GM23338 (cell line): ENCODE data around the gene SLC23A2.

Experiments used
- POLR2AphosphoS5 ChIP-seq: IDR thresholded peaks from 2 replicates; pipeline ENCODE4 v1.6.1; 2016; ENCODE audit warnings: antibody characterized with exemption, low read depth
- ZNF331 ChIP-seq: fragments of 250-450 bp; sonication (Bioruptor Pico); IDR thresholded peaks from 2 replicates; pipeline ENCODE4 v1.5.0; 2020; ENCODE audit warnings: low read depth, mild to moderate bottlenecking, moderate library complexity
- TF ChIP-seq, protein P1 (sequence below), 2 experiments: fragments of 200-600 bp in 1 of 2; sonication (generic) in 1 of 2; conservative IDR thresholded peaks; 2 replicates each; pipeline versions ENCODE4 v1.5.1 to v1.6.1; 2016 to 2017; ENCODE audit warnings: antibody characterized with exemption in 2 of 2, low read depth in 2 of 2, mild to moderate bottlenecking in 2 of 2, moderate library complexity in 1 of 2

DNA sequence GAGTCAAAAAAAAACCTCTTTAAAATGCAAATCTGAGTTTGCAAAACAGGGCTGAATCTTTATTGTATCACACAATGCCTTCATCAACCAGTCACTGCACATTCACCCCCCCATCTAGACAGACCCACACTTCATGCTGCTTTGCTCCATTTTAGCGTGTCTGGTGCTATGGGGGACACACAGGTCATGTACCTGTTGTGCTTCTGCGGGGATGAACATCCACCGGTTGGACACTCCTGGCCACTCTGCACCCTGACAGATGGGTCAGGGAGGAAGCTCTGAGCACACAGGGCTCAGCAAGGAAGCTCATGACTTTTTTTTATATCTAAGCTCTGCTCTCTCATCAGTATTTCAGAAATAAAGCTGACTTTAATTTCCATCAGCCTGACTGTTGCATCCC, 143.3 kb downstream of the SLC23A2 start:
- TF ChIP-seq, protein P1, sequence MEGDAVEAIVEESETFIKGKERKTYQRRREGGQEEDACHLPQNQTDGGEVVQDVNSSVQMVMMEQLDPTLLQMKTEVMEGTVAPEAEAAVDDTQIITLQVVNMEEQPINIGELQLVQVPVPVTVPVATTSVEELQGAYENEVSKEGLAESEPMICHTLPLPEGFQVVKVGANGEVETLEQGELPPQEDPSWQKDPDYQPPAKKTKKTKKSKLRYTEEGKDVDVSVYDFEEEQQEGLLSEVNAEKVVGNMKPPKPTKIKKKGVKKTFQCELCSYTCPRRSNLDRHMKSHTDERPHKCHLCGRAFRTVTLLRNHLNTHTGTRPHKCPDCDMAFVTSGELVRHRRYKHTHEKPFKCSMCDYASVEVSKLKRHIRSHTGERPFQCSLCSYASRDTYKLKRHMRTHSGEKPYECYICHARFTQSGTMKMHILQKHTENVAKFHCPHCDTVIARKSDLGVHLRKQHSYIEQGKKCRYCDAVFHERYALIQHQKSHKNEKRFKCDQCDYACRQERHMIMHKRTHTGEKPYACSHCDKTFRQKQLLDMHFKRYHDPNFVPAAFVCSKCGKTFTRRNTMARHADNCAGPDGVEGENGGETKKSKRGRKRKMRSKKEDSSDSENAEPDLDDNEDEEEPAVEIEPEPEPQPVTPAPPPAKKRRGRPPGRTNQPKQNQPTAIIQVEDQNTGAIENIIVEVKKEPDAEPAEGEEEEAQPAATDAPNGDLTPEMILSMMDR (conservative IDR thresholded peaks at IDR 0.05; ENCODE audit: low read depth in 2 of 2): no peak
- TF ChIP-seq POLR2AphosphoS5: no peak
- no peak for TF ChIP-seq ZNF331 (CRISPR knock-in tag)
